GM21423 (cell line): ENCODE results near the gene GAB2.
"Not testable (repeated sequence)": the region's sequence is repeated elsewhere in the genome, so short reads cannot be mapped to it uniquely, and the experiment has no call there.

Experiments
- ATAC-seq: cut with Tn5 transposase; IDR thresholded peaks from one replicate; pipeline ENCODE4 v1.9.1; 2021; ENCODE audit warnings: mild to moderate bottlenecking, moderate library complexity; ENCODE audit not compliant: unreplicated experiment

Gene GAB2

GRCh38 chr11:78417175-78417887 lies at the start of gene GAB2:
Gene GAB2, minus strand, starts transcription at chr11:78417820. Its CDS starts 100 bp downstream, at chr11:78417720.
- ATAC-seq, result peak; percentile 10

- no peak for ATAC-seq
These were observed 49.8 kb upstream of the GAB2 start for GRCh38 chr11:78467370-78467769.

- peak; percentile 99 for ATAC-seq
These were observed 47.7 kb upstream of the GAB2 start for GRCh38 chr11:78465169-78465942.

GRCh38 chr11:78464787-78465168 lies 47.2 kb upstream of the GAB2 start:
- ATAC-seq, result not testable (repeated sequence)

- ATAC-seq, result no peak
These were observed 42.9 kb upstream of the GAB2 start for GRCh38 chr11:78460471-78460870.

GRCh38 chr11:78459738-78460137 lies 42.1 kb upstream of the GAB2 start:
- no peak for ATAC-seq

GRCh38 chr11:78457448-78457847 lies 39.8 kb upstream of the GAB2 start:
- no peak for ATAC-seq

GRCh38 chr11:78453140-78453935 lies 35.7 kb upstream of the GAB2 start:
- no peak for ATAC-seq

GRCh38 chr11:78451371-78452150 lies 33.9 kb upstream of the GAB2 start:
- no peak for ATAC-seq

GRCh38 chr11:78450866-78451265 lies 33.2 kb upstream of the GAB2 start:
- no peak for ATAC-seq

- no peak for ATAC-seq
These were observed 32.2 kb upstream of the GAB2 start for GRCh38 chr11:78449866-78450265.

- ATAC-seq, result no peak
These were observed 28.6 kb upstream of the GAB2 start for GRCh38 chr11:78446210-78446609.

GRCh38 chr11:78444726-78445125 lies 27.1 kb upstream of the GAB2 start:
- ATAC-seq, result no peak

GRCh38 chr11:78441956-78442355 lies 24.3 kb upstream of the GAB2 start:
- no peak for ATAC-seq

GRCh38 chr11:78438298-78438975 lies 20.8 kb upstream of the GAB2 start:
- peak; percentile 85 for ATAC-seq

GRCh38 chr11:78432956-78433355 lies 15.3 kb upstream of the GAB2 start:
- no peak for ATAC-seq

- no peak for ATAC-seq
These were observed 14.5 kb upstream of the GAB2 start for GRCh38 chr11:78432058-78432515.

GRCh38 chr11:78429660-78430059 lies 12.0 kb upstream of the GAB2 start:
- peak; percentile 35 for ATAC-seq

- no peak for ATAC-seq
These were observed 11.6 kb upstream of the GAB2 start for GRCh38 chr11:78429209-78429608.

GRCh38 chr11:78428773-78429172 lies 11.2 kb upstream of the GAB2 start:
- ATAC-seq, result no peak
